Thyroid gland (tissue), 4 donors: ENCODE results near the gene RHOC.

Source experiments
- POLR2A ChIP-seq, 2 donors: fragments of 450-650 bp; IDR thresholded peaks; one replicate each; pipeline ENCODE4 v1.6.1; 2017; ENCODE audit warnings: antibody characterized with exemption in 2 of 2, mild to moderate bottlenecking in 2 of 2, moderate library complexity in 1 of 2
- TF ChIP-seq, protein P1 (sequence below), 6 experiments: fragments of 200-600 bp in 3 of 6; fragments of 450-650 bp in 3 of 6; sonication (generic) in 3 of 6; IDR thresholded peaks; one replicate each; pipeline ENCODE4 v1.5.1; 2016 to 2019; ENCODE audit warnings: antibody characterized with exemption in 6 of 6, mild to moderate bottlenecking in 2 of 6, inconsistent platforms in 1 of 6, moderate library complexity in 1 of 6

DNA sequence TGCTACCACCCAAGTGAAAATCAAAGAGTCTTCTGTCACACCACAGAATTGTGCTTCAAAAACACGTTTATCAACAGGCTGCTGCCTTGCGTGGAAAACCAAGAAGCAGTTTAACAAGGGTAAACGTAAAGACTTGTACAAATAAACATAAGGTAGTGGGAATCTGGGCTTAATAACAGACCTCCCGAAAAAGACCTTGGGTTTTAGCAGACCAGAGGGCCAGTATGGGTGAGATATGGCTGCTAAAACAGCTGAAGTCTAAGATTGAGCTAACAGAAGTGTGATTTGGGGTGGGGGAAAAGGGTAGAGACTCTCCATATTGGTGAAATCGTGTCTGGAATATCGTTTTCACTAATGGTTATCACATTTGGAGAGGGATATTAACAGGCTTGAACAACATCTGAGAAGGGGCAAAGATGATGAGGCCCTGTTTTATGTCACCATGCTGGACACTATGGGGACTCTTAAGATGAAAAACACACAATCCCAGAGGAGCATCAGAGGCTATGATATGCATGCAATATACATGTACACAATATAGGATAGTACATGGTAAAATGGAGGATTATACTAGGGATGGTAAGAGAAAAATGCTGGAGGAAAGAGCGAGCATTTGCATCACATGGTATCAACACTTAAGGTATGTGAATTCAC is 31.1 kb downstream of the RHOC start:
- TF ChIP-seq, protein P1, sequence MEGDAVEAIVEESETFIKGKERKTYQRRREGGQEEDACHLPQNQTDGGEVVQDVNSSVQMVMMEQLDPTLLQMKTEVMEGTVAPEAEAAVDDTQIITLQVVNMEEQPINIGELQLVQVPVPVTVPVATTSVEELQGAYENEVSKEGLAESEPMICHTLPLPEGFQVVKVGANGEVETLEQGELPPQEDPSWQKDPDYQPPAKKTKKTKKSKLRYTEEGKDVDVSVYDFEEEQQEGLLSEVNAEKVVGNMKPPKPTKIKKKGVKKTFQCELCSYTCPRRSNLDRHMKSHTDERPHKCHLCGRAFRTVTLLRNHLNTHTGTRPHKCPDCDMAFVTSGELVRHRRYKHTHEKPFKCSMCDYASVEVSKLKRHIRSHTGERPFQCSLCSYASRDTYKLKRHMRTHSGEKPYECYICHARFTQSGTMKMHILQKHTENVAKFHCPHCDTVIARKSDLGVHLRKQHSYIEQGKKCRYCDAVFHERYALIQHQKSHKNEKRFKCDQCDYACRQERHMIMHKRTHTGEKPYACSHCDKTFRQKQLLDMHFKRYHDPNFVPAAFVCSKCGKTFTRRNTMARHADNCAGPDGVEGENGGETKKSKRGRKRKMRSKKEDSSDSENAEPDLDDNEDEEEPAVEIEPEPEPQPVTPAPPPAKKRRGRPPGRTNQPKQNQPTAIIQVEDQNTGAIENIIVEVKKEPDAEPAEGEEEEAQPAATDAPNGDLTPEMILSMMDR (IDR thresholded peaks at IDR 0.05), result no peak
- no peak for TF ChIP-seq POLR2A (IDR thresholded peaks at IDR 0.05)
